ENCODE data around the gene ARMH3.

DNA sequence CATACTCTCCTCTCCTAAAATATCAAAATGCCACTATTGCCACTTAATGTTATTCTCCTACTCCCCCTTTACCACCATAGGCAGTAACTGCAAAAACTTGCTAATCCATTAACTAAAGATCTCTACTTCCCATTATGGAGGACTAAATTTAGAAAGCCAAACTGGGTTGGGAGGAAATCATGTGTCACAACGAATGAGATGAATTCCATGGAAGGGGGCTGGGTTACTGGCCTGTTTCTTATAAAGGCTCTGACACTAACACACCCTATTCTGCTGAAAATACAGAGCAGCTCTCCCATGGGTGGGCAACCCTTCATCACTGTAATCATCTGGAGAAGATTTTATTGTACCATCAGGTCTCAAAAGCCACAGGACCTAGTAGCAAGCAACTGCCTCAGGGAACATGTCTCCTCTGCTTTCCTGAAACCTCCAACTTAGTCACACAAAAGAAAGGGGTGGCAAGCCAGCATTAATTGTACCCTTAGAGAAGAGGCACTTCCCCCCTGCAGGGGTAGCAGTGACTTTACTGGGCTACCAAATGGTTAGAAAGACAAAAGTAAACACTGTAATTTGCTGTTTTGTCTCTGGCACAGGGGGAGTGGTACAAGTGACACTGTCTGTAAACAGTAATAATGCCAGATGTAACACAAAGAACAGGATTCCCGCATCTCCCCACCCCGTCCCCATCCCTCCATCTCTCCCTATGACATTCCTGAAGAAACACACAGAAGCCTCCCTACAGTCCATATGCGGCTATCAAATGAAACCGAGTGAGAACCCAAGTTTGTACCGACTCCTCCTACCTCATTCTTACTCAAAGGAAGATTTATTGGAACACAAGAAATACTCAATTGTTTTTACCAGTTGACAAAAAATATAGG lies 81.6 kb downstream of the ARMH3 start:
- TF ChIP-seq RELA (CRISPR knock-in tag; IDR thresholded peaks at IDR 0.05; ENCODE audit: borderline replicate concordance) = no peak
- TF ChIP-seq, protein P1, sequence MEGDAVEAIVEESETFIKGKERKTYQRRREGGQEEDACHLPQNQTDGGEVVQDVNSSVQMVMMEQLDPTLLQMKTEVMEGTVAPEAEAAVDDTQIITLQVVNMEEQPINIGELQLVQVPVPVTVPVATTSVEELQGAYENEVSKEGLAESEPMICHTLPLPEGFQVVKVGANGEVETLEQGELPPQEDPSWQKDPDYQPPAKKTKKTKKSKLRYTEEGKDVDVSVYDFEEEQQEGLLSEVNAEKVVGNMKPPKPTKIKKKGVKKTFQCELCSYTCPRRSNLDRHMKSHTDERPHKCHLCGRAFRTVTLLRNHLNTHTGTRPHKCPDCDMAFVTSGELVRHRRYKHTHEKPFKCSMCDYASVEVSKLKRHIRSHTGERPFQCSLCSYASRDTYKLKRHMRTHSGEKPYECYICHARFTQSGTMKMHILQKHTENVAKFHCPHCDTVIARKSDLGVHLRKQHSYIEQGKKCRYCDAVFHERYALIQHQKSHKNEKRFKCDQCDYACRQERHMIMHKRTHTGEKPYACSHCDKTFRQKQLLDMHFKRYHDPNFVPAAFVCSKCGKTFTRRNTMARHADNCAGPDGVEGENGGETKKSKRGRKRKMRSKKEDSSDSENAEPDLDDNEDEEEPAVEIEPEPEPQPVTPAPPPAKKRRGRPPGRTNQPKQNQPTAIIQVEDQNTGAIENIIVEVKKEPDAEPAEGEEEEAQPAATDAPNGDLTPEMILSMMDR (IDR thresholded peaks at IDR 0.05) = no peak
- TF ChIP-seq, protein P2, sequence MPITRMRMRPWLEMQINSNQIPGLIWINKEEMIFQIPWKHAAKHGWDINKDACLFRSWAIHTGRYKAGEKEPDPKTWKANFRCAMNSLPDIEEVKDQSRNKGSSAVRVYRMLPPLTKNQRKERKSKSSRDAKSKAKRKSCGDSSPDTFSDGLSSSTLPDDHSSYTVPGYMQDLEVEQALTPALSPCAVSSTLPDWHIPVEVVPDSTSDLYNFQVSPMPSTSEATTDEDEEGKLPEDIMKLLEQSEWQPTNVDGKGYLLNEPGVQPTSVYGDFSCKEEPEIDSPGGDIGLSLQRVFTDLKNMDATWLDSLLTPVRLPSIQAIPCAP (CRISPR knock-in tag; IDR thresholded peaks at IDR 0.05) = no peak
- no peak for TF ChIP-seq GABPB1 (CRISPR knock-in tag; IDR thresholded peaks at IDR 0.05)
- no peak for TF ChIP-seq JUN (CRISPR knock-in tag; IDR thresholded peaks at IDR 0.05)
- TF ChIP-seq MAX (CRISPR knock-in tag; IDR thresholded peaks at IDR 0.05) = no peak
- TF ChIP-seq, protein P3, sequence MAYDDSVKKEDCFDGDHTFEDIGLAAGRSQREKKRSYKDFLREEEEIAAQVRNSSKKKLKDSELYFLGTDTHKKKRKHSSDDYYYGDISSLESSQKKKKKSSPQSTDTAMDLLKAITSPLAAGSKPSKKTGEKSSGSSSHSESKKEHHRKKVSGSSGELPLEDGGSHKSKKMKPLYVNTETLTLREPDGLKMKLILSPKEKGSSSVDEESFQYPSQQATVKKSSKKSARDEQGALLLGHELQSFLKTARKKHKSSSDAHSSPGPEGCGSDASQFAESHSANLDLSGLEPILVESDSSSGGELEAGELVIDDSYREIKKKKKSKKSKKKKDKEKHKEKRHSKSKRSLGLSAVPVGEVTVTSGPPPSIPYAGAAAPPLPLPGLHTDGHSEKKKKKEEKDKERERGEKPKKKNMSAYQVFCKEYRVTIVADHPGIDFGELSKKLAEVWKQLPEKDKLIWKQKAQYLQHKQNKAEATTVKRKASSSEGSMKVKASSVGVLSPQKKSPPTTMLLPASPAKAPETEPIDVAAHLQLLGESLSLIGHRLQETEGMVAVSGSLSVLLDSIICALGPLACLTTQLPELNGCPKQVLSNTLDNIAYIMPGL (CRISPR knock-in tag; IDR thresholded peaks at IDR 0.05) = no peak
- no peak for TF ChIP-seq ZNF263 (CRISPR knock-in tag; IDR thresholded peaks at IDR 0.05; ENCODE audit: low read depth)
- TF ChIP-seq, protein P4, sequence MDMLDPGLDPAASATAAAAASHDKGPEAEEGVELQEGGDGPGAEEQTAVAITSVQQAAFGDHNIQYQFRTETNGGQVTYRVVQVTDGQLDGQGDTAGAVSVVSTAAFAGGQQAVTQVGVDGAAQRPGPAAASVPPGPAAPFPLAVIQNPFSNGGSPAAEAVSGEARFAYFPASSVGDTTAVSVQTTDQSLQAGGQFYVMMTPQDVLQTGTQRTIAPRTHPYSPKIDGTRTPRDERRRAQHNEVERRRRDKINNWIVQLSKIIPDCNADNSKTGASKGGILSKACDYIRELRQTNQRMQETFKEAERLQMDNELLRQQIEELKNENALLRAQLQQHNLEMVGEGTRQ (CRISPR knock-in tag; IDR thresholded peaks at IDR 0.05) = no peak
